Stimulated activated memory B cell treated with anti-CD40 and anti-IgM and Interleukin-4, amounts not matched to agents 10 μg/mL and 1 μg/mL and 100 μg/mL, for 72 hours (primary cell): Measurements from ENCODE around the gene COG5.

Source experiments
- ATAC-seq: fragments of 150-1000 bp; cut with Tn5 transposase; 2 replicates; pipeline ENCODE4 v1.10.0; 2021
- H3K27ac Mint-ChIP-seq: one replicate; pipeline ENCODE4 v1.8.0; 2022; ENCODE audit warnings: mild to moderate bottlenecking, mixed read lengths
- H3K27me3 Mint-ChIP-seq: one replicate; pipeline ENCODE4 v1.8.0; 2022; ENCODE audit warnings: mixed read lengths
- H3K36me3 Mint-ChIP-seq: one replicate; pipeline ENCODE4 v1.8.0; 2022; ENCODE audit warnings: mixed read lengths
- H3K4me1 Mint-ChIP-seq: one replicate; pipeline ENCODE4 v1.8.0; 2022; ENCODE audit warnings: mixed read lengths
- H3K4me3 Mint-ChIP-seq: one replicate; pipeline ENCODE4 v1.8.0; 2022; ENCODE audit warnings: mild to moderate bottlenecking, moderate library complexity, mixed read lengths
- H3K9me3 Mint-ChIP-seq: one replicate; pipeline ENCODE4 v1.8.0; 2022; ENCODE audit warnings: mixed read lengths

Gene COG5

GRCh38 chr7:107330478-107330877 is 233.2 kb downstream of the COG5 start:
- Mint-ChIP-seq H3K36me3 (peaks cover 25% of the 10 kb centered on the region), H3K9me3 (no peaks in the 10 kb centered on the region), H3K27ac (no peak overlapping the region), H3K4me3 (no peak overlapping the region), H3K27me3 (no peaks in the 10 kb centered on the region), H3K4me1 (peaks cover 33% of the 10 kb centered on the region)
- ATAC-seq = no peak

GRCh38 chr7:107327986-107328569 is 235.6 kb downstream of the COG5 start:
- Mint-ChIP-seq H3K27ac (no peak overlapping the region), H3K4me1 (peaks cover 19% of the 10 kb centered on the region), H3K36me3 (peaks cover 25% of the 10 kb centered on the region), H3K9me3 (no peaks in the 10 kb centered on the region), H3K27me3 (no peaks in the 10 kb centered on the region), H3K4me3 (no peak overlapping the region)
- no peak for ATAC-seq

- Mint-ChIP-seq H3K27me3 (no peaks in the 10 kb centered on the region), H3K4me1 (peaks cover under 1% of the 10 kb centered on the region), H3K27ac (no peak overlapping the region), H3K36me3 (peaks cover 33% of the 10 kb centered on the region), H3K9me3 (no peaks in the 10 kb centered on the region), H3K4me3 (no peak overlapping the region)
- no peak for ATAC-seq
Measured at GRCh38 chr7:107326061-107326460, 237.7 kb downstream of the COG5 start.

- Mint-ChIP-seq H3K27ac (no peak overlapping the region), H3K36me3 (peaks cover 40% of the 10 kb centered on the region)
Measured at GRCh38 chr7:107322015-107322414, 241.7 kb downstream of the COG5 start.

GRCh38 chr7:107321611-107322010 is 242.1 kb downstream of the COG5 start:
- H3K4me1 Mint-ChIP-seq = no peaks in the 10 kb centered on the region
- no peaks in the 10 kb centered on the region for H3K27me3 Mint-ChIP-seq
- H3K9me3 Mint-ChIP-seq = no peaks in the 10 kb centered on the region
- no peak for ATAC-seq
- H3K27ac Mint-ChIP-seq = no peak overlapping the region
- peaks cover 36% of the 10 kb centered on the region for H3K36me3 Mint-ChIP-seq
- H3K4me3 Mint-ChIP-seq = no peak overlapping the region

More at GRCh38 chr7:107322015-107322414, 241.7 kb downstream of the COG5 start:
- Mint-ChIP-seq H3K4me3 (no peak overlapping the region), H3K27me3 (no peaks in the 10 kb centered on the region), H3K4me1 (no peaks in the 10 kb centered on the region), H3K9me3 (no peaks in the 10 kb centered on the region)
- no peak for ATAC-seq

GRCh38 chr7:107319724-107320228 is 243.9 kb downstream of the COG5 start:
- Mint-ChIP-seq H3K9me3 (no peaks in the 10 kb centered on the region), H3K4me3 (no peak overlapping the region), H3K27ac (no peak overlapping the region), H3K36me3 (peaks cover 47% of the 10 kb centered on the region), H3K4me1 (peaks cover 10% of the 10 kb centered on the region), H3K27me3 (no peaks in the 10 kb centered on the region)
- ATAC-seq = no peak

- H3K9me3 Mint-ChIP-seq = no peaks in the 10 kb centered on the region
- no peak overlapping the region for H3K4me3 Mint-ChIP-seq
- H3K27me3 Mint-ChIP-seq = no peaks in the 10 kb centered on the region
- ATAC-seq = no peak
- peaks cover 50% of the 10 kb centered on the region for H3K36me3 Mint-ChIP-seq
- H3K4me1 Mint-ChIP-seq = peaks cover 10% of the 10 kb centered on the region
- no peak overlapping the region for H3K27ac Mint-ChIP-seq
Measured at GRCh38 chr7:107318523-107319160, 245.1 kb downstream of the COG5 start.

- ATAC-seq = no peak
- no peak overlapping the region for H3K4me3 Mint-ChIP-seq
- no peaks in the 10 kb centered on the region for H3K27me3 Mint-ChIP-seq
- no peak overlapping the region for H3K27ac Mint-ChIP-seq
- peaks cover 10% of the 10 kb centered on the region for H3K4me1 Mint-ChIP-seq
- no peaks in the 10 kb centered on the region for H3K9me3 Mint-ChIP-seq
- H3K36me3 Mint-ChIP-seq = peaks cover 52% of the 10 kb centered on the region
Measured at GRCh38 chr7:107315716-107316220, 248.0 kb downstream of the COG5 start.

- no peak for ATAC-seq
- Mint-ChIP-seq H3K27me3 (no peaks in the 10 kb centered on the region), H3K4me1 (peaks cover 10% of the 10 kb centered on the region), H3K36me3 (peaks cover 35% of the 10 kb centered on the region), H3K9me3 (no peaks in the 10 kb centered on the region), H3K4me3 (no peak overlapping the region), H3K27ac (no peak overlapping the region)
Measured at GRCh38 chr7:107313355-107313754, 250.4 kb downstream of the COG5 start.

GRCh38 chr7:107312418-107312817 is 251.3 kb downstream of the COG5 start:
- Mint-ChIP-seq H3K27ac (no peak overlapping the region), H3K4me1 (peaks cover 10% of the 10 kb centered on the region), H3K36me3 (peaks cover 30% of the 10 kb centered on the region), H3K27me3 (no peaks in the 10 kb centered on the region), H3K9me3 (no peaks in the 10 kb centered on the region), H3K4me3 (no peak overlapping the region)
- ATAC-seq = no peak

- ATAC-seq = no peak
- H3K4me1 Mint-ChIP-seq = no peaks in the 10 kb centered on the region
- H3K9me3 Mint-ChIP-seq = peaks cover 7% of the 10 kb centered on the region
- no peaks in the 10 kb centered on the region for H3K27me3 Mint-ChIP-seq
- H3K27ac Mint-ChIP-seq = no peak overlapping the region
- H3K4me3 Mint-ChIP-seq = no peak overlapping the region
- H3K36me3 Mint-ChIP-seq = peaks cover 44% of the 10 kb centered on the region
Measured at GRCh38 chr7:107309296-107309695, 254.4 kb downstream of the COG5 start.

- Mint-ChIP-seq H3K27me3 (no peaks in the 10 kb centered on the region), H3K4me3 (no peak overlapping the region), H3K4me1 (peaks cover 6% of the 10 kb centered on the region), H3K27ac (no peak overlapping the region), H3K36me3 (peaks cover 29% of the 10 kb centered on the region), H3K9me3 (peaks cover 7% of the 10 kb centered on the region)
- no peak for ATAC-seq
Measured at GRCh38 chr7:107304636-107305035, 259.1 kb downstream of the COG5 start.

GRCh38 chr7:107304063-107304462 is 259.7 kb downstream of the COG5 start:
- Mint-ChIP-seq H3K36me3 (peaks cover 29% of the 10 kb centered on the region), H3K9me3 (peaks cover 7% of the 10 kb centered on the region), H3K27ac (no peak overlapping the region), H3K4me1 (peaks cover 6% of the 10 kb centered on the region), H3K4me3 (no peak overlapping the region), H3K27me3 (no peaks in the 10 kb centered on the region)
- ATAC-seq = no peak

GRCh38 chr7:107302250-107302847 is 261.4 kb downstream of the COG5 start:
- no peak overlapping the region for H3K27ac Mint-ChIP-seq
- peaks cover 7% of the 10 kb centered on the region for H3K9me3 Mint-ChIP-seq
- no peak for ATAC-seq
- H3K4me3 Mint-ChIP-seq = no peak overlapping the region
- H3K27me3 Mint-ChIP-seq = no peaks in the 10 kb centered on the region
- peaks cover 6% of the 10 kb centered on the region for H3K4me1 Mint-ChIP-seq
- H3K36me3 Mint-ChIP-seq = peaks cover 33% of the 10 kb centered on the region

- no peak overlapping the region for H3K4me3 Mint-ChIP-seq
- peaks cover 61% of the 10 kb centered on the region for H3K36me3 Mint-ChIP-seq
- no peak for ATAC-seq
- H3K27me3 Mint-ChIP-seq = no peaks in the 10 kb centered on the region
- no peaks in the 10 kb centered on the region for H3K4me1 Mint-ChIP-seq
- no peak overlapping the region for H3K27ac Mint-ChIP-seq
- no peaks in the 10 kb centered on the region for H3K9me3 Mint-ChIP-seq
Measured at GRCh38 chr7:107294182-107294581, 269.5 kb downstream of the COG5 start.

- no peak overlapping the region for H3K4me3 Mint-ChIP-seq
- H3K9me3 Mint-ChIP-seq = no peaks in the 10 kb centered on the region
- H3K36me3 Mint-ChIP-seq = peaks cover 62% of the 10 kb centered on the region
- no peak overlapping the region for H3K27ac Mint-ChIP-seq
- ATAC-seq = no peak
- no peaks in the 10 kb centered on the region for H3K27me3 Mint-ChIP-seq
- no peaks in the 10 kb centered on the region for H3K4me1 Mint-ChIP-seq
Measured at GRCh38 chr7:107292591-107292990, 271.1 kb downstream of the COG5 start.
